NCI-H345 (cell line): ENCODE results near the gene CCDC92B.
"Not testable (repeated sequence)": the region's sequence is repeated elsewhere in the genome, so short reads cannot be mapped to it uniquely, and the experiment has no call there.

Experiments used
- DNase-seq: peaks from one replicate; lab custom pipeline; 2025; lab: John Stamatoyannopoulos, UW

The CCDC92B gene

DNA sequence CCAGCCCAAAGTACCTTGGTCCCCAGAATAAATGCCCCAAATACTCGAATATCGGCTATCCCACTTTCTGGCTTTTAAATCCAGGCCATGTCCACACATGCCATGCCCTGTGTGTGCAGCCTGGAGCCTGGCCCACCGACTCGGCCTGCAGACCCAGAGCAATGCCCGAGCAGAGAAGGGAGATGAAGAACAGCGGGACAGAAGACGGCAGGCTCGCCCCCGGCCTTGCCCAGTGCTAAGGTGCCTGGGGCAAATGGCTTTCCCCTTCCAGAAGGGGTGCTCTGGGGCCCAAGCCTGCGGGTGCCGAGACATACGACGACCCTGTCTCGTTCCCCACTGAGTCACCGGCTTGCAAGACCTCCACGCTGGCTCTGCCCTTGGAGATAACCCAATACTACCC lies 45.8 kb downstream of the CCDC92B start:
- no peak for DNase-seq

DNA sequence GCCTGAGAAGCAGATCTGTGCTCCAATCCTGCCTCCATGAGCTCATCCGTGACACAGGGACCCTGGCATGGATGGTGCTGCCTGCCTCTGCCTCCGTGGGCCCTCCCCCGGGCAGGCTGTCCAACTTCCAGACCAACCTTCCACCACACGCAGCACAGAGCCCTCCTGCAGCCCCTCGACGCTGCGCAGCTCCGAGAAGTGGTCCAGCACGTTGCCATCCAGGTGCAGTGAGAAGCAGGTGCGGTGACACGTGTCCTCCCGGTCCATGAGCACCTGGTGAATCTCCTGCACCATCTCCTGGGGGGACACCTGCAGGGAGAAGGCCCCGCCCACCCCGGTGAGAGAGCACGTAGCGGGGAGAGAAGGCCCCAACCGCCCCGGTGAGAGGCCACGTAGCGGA lies 46.3 kb downstream of the CCDC92B start:
- DNase-seq: no peak

DNA sequence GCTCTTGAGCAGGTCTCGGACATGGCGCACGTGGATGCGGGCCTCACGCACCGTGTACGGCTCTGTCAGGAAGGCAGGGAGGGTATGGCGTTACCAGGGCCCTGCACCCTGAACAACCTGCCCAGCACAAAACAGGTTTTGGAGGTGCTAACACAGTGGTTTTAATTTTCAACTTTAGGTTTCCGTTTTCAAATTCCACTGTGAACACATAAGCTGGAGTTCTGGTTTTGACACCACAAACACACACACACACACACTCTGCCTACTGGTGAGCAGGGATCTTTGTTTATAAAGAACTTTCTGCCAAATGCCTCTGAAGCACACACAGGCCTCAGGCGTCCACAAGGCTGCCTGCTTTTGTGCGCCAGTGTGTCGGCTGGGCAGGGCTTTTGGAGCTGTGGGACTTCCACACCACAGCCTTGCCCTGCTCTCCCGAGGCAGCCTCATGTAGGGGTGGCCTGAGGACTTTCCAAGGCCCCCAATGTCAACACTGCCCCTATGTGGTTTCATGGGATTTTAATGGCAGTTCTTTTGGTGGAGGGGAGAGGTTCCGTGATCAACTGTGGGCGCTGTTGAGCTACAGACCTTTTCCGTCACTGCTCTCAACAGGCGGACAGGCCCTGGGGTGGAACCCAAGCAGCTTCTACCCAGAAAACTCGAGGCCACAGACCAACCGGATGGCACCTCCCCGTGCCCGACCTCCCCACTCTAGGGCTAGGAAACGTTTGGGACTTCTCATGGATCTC lies 47.3 kb downstream of the CCDC92B start:
- DNase-seq: no peak

DNA sequence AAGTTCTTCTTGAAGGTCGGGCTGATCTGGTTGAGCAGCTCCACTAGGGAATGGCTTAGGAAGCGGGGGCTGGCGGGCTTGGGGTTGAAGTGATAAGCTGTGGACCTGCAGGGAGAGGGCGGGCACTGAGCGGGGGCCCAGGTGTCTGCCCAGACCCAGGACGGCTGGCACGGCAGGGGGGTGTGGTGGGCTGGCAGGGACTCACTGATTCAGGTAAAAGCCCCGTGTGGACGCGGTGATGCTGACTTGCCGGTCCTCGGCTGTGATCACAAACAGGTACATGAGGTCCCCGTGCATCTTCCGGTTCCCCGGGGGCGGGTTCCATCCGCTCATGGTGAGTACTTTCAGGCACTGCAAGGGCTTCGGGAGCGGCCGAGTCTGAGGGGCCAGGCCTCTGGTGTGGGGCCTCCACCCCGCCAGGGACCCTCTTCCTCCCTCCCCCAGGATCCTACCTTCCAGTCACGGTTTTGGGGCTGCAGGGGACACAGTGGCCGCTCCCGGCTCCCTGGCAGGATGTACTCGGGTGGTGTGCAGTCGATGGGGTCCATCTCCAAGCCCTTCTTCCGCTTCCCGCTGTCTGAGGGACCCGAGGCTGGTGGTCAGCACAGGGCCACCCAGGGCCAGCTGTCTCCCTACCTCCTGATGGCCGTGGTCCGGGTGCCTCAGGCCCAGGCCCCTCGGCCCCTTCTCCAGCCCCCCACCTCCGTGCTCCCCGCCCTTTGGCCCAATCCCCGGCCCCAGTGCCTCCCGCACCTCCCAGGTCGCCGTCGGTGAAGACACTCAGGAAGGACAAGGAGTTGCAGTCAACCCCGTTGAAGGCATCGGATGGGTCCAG lies 48.1 kb downstream of the CCDC92B start:
- DNase-seq: no peak

DNA sequence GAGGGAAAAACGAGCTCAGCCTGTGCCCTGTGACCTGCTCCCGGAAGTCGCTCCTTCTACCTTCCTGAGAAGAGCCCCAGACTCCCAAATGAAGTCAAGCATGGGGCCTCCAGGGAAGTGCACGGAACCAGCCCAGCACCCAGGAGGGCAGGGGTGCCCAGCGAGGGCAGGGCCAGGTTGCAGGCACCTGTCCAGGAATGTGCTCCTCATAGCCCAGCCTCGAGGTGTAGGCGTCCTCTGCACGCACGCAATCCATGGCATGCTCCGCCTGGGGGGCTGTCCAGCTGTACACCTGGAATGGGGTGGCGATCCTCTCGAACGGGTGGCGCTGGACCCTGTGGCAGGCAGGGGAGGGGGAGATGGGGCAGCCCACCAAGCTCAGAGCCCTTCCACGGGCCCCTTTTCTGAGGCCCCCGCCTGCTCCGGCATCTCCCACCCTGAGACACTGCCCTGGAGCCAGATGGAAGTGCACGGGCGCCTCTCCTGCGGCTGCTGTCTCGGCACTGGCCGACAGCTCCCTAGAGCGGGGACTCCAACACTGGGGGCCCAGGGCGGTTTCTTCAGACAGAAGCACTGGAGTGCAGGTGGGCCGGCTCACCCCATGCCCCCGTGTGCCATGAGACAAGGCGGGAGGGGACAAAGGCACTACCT lies 48.8 kb downstream of the CCDC92B start:
- DNase-seq: no peak

DNA sequence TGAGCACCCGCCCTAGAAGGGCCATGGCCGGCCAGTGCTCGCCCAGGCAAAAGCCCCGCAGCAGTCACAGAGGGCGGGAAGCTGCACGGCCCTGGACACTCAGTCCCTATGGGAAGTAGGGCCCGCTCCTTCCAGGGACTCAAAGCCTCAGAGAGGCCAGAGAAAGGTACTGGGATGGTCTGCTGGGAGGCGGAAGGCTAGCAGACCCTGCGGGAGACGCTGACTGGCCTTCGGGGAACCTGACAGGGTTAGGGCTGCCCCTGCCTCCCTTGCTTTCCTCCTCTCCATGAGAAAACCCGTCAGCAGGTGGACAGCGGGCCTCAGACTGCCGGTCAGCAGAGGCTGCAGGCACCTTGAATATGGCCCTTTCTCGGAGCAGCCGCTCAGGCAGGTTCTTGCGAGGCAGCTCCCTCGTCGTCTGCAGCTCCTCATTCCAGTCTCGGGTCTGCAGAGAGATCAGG lies 49.4 kb downstream of the CCDC92B start:
- no peak for DNase-seq

DNA sequence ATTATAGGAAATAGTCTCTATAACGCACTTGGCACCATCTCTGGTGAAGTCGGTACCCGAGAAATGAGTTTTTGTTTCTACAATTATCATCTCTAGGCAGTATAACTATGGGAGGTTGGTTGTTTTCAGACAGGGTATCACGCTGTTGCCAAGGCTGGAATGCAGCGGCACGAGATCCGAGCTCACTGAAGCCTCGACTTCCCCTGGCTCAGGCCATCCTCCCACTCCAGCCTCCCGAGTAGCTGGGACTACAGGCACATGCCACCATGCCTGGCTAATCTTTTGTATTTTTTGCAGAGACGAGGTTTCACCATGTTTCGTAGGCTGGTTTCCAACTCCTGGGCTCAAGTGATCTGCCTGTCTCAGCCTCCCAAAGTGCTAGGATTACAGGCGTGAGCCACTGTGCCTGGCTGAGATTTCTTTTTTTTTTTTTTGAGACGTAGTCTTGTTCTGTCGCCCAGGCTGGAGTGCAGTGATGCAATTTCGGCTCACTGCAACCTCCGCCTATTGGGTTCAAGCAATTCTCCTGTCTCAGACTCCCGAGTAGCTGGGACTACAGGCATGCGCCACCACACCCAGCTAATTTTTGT lies 50.1 kb downstream of the CCDC92B start:
- not testable (repeated sequence) for DNase-seq

DNA sequence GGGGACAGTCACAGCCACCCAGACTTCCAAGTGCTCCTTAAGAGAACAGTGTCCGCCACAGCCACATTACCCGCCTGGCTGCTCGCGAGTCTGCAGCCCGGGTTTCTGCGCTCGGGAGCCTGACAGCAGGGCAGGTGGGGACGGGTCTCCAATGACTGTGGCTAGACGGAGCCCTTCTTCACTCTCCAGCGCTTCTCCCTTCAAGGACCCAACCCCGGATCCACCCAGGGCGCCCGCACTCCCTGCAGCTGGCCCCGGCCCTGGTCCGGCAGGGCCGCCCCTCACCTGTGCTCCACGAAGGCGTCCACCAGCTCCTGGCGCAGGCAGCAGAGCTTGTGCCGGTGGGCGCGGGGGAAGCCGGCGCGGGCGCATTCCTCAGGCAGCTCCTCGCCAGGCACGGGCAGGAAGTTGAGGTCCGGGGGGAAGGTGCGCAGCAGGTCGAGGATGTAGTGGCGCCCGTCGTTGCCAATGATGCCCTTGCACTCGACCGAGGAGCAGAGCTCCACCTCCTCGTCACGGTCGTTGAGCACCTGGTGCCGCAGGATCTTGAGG lies 51.8 kb downstream of the CCDC92B start:
- no peak for DNase-seq

DNA sequence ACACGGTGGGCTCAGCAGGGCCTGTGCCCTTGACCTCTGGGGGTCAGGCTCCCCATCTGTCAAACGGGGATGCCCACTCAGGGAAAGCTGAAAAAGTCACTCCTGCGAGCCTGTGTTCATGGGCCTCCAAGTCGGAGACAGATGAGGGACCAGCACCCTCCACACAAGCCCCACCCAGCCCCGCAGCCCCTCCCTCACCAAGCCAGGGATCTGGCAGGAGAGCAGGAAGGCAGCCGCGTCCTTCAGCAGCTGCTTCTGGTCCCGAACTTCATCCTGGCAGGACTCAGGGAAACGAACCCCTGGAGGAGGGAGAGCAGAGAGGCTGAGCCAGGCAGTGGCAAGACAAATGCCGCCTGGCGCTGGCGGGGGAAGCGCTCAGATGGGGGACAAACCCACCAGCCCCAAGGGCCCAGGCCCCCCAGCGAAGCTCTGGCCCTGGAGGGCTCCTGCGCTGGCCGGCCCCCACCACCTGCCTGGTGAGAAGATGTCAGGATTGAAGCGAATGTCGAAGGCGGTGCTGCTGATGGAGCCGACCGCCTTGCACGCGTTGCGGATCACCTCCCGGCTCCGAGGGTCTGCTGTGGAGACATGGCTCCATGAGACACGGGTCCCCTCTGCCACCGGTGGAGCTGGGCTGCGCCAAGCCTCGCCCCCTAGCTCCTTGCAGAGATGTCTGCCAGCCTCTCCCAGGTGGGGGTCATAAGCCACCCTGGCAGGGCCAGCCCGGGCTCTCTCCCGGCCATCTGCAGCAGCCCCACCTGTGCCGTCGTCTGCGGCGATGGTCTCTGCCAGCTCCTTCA lies 53.3 kb downstream of the CCDC92B start:
- DNase-seq: no peak

DNA sequence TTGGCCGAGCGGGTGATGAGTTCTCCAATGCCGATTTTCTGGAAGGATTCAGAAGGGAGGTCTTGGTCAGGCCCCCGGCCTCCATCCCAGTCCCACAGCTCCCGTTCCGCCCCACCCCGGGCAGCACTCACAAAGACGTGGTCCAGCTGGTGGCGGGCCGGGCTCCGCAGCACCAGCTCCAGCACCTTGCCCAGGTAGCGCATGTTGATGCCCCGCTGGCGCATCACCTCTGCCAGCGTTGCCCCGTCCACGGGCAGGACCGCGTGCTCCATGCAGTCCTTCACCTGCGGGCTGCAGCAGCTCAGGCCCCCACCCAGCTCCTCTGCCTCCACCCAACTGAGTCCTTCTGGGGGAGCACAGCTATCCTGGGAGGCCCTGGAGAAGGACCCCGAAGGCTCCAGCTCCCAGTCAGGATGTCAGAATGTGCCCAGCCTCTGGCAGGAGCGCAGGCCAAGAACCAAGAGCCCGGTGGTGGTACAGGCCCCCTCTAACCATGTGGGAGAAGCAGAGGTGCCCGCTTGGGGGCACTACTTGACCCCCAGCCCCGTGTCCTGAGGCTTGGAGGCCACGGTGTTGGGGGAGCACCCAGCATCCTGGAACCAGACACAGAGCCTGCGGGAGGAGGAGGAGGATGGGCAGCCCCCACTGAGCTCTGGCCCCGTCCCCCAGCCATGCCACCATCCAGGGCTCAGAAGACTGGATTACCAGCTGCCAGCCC lies 54.0 kb downstream of the CCDC92B start:
- no peak for DNase-seq

DNA sequence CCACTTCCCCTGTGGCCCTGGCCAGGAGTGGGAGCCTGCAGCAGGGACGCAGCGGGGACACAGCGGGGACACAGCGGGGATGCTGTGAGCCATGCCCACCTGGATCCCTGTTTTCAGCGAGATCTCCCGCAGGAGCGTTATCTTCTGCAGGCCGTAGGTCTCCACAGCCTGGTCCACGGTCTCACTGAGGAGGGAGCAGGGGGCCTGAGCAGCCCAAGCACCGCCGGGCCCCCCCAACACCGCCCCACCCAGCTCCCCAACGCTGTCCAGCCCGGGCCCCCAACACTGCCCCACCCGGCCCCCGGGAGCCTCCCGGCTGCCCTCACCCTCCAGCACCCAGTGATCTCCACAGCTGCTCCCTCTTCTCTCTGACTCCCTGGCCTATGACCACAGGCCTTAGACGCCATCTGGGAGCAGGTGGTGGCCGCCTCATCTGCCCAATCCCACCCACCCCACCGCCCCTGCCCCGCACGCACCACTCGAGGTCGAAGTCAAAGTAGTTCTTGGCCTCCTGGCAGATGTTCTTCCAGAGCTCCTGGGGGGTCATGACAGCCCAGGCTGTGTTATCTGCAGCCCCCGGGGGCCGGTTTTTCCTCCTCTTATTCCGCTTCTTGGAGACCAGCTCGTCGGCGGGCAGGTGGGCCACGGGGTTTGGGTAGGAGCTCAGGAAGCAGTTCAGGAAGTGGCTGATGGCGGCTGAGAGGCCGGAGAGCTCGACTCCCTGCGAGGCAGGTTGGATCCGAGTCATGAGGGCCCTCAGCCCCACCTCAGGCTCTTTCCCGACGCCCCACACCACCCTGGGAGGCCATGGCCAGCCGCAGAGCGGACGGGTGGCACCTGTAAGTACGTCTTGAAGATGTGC lies 54.8 kb downstream of the CCDC92B start:
- no peak for DNase-seq

DNA sequence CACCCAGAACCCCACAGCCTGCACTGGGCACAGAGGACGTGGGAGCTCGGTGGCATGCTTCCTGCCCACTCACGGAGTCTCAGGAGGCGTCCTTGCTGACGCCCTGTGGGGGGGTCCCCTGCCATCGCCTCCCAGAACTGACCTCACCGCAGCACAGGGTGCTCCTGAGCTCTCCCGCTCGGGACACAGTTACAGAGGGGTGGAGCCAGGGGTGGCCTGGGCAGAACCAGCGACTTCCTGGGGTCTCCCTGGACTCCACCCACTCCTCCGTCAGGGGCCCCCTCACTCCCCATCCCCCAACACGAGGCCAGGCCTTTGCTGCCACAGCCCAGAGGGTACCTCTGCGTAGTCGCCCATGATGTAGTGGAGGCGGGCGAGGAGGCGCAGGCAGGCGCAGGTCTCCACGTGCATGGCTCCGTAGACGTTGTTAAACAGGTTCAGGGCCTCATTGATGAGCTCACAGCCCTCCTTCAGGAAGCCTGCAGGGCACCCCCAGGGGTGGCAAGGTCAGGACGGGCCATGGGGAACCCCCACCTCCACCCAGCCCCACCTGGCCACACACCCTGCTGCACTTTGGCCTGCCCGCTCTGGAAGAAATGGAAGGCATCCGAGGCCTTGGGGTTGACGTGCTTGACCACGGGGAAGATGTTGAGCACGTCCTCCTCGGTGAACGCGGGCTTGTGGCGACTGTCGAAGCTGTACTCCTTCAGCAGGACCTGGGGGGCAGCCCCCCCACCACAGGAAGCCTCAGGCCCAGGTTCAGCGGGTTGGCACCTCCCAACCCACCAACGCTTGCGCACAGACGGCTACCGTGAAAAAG lies 55.7 kb downstream of the CCDC92B start:
- no peak for DNase-seq

DNA sequence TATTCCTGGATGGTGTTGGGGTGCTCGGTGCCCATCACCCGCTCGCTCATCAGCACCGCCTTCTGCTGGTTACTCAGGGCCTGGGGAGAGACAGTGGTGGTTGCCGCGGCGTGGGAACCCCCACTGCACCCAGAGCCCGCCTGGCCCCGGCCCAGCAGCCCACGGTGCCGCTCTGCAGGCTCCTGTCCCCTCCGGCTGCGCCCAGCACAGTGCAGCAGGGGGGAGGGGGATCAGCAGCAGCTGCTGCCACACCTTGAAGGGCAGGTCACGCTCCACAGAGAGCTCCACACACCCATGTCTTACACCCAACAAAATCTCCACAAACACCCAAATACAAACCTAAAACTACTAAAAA lies 56.7 kb downstream of the CCDC92B start:
- DNase-seq: no peak

DNA sequence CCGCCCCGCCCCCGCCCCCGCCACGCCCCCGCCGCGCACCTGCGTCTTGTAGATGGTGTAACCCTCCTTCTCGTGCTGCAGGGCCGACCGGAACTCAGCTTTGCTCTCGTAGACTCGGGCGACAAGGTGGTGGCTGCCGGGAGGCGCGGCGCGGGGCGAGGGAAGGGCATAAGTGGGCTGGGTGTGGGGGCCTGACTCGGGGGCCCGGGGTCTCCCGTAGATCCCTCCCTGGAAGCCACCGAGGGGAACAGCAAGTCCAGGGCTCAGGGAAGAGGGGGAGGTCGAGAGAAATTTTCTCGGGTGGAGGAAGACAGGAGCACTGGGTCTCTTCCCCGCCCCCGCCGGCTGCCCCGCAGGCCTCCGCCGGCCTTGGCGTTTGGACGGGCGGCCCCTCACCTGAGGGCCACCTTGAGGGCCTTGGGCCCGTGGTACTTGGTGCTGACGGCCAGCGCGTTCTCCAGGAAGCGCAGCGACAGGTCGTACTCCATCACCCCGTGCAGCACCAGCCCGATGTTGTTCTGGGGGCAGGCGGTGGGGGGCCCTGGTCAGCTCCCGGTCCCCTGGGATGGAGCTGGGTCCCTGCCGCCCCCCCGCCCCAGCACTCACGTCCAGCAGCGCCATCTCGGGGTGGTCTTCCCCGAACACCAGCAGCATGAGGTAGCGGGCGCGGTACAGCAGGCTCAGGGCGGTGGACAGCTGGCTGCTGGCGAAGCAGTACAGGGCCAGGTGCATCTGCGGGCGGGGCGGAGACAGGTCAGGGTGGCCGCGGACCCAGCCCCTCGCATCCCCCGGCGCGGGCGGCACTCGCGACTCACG lies 57.3 kb downstream of the CCDC92B start:
- no peak for DNase-seq

DNA sequence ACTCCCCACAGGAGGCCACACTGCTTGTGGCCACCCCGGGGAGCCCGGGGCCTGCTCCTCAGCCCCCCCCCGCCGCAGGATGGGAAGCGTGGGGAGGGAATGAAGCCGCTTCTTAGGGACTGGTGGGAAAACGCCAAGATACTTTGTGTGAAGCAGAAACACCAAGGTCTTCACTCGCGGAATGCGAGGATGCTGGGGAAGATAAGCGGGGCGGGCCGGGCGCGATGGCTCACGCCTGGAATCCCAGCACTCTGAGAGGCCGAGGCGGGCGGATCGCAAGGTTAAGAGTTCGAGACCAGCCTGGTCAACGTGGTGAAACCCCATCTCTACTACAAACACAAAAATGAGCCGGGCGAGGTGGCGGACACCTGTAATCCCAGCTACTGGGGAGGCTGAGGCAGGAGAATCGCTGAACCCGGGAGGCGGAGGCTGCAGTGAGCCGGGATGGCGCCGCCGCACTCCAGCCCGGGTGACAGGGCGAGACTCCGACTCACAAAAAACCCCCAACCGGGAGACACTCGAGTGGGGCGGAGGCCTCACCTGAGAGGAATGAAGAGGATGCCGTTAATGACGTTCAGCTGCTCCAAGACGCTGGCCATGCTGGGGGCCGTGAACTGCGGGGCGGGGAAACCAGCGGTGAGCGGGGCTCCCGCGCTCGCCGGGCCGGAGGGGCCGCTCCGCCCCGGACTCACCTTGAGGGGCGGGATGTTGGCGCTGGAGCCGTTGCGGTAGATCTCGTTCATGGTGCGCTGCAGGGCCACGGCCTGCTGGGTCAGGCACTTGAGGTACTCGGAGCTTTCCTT lies 58.2 kb downstream of the CCDC92B start:
- no peak for DNase-seq

DNA sequence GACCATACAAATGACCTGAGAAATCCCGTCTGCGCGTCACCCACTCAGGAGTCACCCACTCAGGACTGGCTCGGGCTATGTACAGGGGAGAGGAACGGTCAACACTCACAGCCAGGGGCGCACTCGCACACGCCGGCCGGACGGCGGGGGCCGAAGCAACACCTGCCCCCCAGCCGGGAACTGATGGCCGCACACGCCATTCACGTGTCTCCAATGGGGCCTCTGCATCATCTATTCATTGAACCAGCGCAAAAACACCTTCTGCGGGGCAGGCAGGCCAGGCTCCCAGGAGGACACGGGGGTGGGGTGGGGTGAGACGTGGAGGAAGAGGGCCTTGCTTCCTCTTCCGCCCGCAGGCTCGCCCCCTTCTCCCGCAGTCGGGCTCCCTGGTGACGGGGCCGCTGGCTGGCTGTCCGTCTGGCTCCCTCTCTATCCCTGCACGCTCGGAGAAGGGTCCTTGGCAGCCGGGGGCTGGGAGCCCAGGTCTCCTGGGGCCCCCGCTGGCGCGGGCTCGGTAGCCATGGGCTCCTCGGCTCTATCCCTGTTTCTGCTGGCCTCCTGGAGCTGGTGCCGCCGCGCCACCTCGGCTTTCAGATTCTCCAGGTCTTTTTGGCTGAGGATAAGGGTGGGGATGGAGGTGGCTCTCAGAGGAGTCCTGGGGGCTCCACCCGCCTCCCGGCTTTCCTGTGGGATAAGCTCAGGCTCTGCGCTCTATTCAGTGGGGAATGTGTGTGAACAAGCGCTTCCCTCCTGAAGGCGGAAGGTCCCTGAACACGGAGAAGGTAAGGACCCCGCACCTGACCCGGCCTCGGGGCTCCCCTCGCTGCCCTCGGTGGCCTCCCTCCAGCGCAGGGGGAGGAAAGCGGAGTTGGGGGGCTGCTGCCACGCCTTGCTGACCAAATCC lies 59.0 kb downstream of the CCDC92B start:
- no peak for DNase-seq
